OCI-LY3 (cell line): ENCODE measurements around the gene MBOAT1.

ENCODE experiments used
- EZH2phosphoT487 ChIP-seq: fragments of 200-600 bp; shearing (Covaris generic); IDR thresholded peaks from 2 replicates; pipeline ENCODE4 v1.6.1; 2018; ENCODE audit warnings: antibody characterized with exemption, mixed run types, low read depth
- TF ChIP-seq, protein P1 (sequence below): fragments of 200-600, 300-600 bp; sonication (generic); IDR thresholded peaks from 2 replicates; pipeline ENCODE4 v1.5.1; 2014; ENCODE audit warnings: antibody characterized with exemption, low read length, low read depth

DNA sequence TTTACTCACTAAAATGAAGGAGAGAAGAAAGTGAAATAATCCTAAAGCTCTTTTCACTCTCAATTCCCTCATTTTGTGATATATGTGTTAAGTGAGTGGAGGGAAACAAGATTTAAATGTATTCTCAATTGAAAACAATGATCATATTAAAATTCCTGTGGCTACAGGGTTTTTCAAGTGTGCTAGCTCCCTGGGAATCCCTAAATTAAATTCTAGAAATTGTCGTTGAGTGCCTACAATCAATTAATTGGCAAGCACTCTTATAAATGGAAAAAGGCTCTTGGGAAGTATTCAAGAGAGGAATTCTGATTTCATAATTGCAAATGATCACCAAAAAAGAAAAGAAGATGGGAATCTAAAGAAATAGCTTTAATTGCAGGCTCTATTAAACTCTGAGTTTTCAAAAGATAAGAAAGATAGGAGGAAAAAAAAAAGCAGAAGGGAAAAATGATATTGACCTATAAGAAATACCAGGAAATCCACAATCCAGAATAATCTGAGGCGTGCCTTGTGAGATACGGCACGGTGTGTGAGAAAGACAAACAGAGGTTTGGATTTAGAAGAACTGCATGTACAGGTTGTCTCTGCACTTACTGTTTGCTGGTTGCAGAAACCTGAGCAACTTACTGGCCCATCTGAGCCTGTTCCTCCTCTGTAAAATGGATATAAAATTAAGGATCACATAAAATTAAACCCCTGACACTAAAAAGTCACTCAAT lies 18.3 kb upstream of the MBOAT1 start:
- TF ChIP-seq, protein P1, sequence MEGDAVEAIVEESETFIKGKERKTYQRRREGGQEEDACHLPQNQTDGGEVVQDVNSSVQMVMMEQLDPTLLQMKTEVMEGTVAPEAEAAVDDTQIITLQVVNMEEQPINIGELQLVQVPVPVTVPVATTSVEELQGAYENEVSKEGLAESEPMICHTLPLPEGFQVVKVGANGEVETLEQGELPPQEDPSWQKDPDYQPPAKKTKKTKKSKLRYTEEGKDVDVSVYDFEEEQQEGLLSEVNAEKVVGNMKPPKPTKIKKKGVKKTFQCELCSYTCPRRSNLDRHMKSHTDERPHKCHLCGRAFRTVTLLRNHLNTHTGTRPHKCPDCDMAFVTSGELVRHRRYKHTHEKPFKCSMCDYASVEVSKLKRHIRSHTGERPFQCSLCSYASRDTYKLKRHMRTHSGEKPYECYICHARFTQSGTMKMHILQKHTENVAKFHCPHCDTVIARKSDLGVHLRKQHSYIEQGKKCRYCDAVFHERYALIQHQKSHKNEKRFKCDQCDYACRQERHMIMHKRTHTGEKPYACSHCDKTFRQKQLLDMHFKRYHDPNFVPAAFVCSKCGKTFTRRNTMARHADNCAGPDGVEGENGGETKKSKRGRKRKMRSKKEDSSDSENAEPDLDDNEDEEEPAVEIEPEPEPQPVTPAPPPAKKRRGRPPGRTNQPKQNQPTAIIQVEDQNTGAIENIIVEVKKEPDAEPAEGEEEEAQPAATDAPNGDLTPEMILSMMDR = no peak
- no peak for TF ChIP-seq EZH2phosphoT487
